Fibroblast of skin of left biceps (primary cell): ENCODE data around the gene CD300LG.
"Not testable (repeated sequence)": the region's sequence is repeated elsewhere in the genome, so short reads cannot be mapped to it uniquely, and the experiment has no call there.

ENCODE experiments used
- DNase-seq, 2 experiments: peaks; one replicate each; pipeline ENCODE4 v3.0.0-alpha.2; 2013; ENCODE audit warnings: low read depth in 2 of 2

Gene CD300LG

GRCh38 chr17:43825567-43825966 is 21.4 kb upstream of the CD300LG start:
- DNase-seq, result no peak

DNA sequence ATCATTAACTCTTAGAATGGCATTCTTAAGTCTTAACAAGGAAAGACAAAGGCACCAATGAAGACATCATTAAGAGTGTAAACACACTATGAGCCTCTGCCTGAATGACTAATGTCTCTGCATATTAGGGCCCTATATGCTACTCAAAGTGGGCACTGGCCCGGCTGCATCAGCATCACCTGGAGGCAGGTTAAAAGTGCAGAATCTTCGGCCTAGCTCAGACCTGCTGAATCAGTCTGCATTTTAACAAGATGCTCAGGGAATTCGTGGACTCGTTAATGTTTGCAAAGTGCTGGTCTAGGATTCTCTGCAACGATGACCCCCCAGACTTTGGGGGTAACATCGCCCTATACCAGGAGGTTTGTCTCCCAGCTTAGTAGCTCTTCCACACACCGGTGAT is 20.8 kb upstream of the CD300LG start:
- DNase-seq, result no peak

GRCh38 chr17:43827596-43827995 is 19.4 kb upstream of the CD300LG start:
- DNase-seq, result no peak

DNA sequence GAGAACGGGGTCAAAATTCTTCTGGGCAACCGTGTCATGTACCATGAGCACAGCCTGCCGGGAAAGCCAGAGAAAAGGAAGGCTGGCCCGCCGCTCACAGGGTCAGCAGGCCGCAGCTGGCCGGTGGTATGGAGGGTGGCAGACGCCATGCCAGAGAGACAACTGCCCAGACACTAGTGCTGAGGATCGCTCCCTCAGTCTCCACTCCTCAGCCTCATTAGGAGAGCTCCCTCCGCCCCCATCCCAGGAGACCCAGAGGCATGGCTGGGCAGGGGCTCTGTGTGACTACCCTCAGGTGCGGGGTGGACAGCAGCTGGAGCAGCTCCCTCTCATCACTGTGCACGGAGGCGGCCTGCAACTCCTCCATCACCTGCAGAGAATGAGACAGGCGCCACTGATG is 17.2 kb upstream of the CD300LG start:
- DNase-seq, result no peak

GRCh38 chr17:43830510-43831140 is 16.4 kb upstream of the CD300LG start:
- DNase-seq, result no peak

GRCh38 chr17:43831633-43832032 is 15.3 kb upstream of the CD300LG start:
- no peak for DNase-seq

GRCh38 chr17:43832168-43832975 is 14.6 kb upstream of the CD300LG start:
- DNase-seq, result peak; percentile 18 to 19

DNA sequence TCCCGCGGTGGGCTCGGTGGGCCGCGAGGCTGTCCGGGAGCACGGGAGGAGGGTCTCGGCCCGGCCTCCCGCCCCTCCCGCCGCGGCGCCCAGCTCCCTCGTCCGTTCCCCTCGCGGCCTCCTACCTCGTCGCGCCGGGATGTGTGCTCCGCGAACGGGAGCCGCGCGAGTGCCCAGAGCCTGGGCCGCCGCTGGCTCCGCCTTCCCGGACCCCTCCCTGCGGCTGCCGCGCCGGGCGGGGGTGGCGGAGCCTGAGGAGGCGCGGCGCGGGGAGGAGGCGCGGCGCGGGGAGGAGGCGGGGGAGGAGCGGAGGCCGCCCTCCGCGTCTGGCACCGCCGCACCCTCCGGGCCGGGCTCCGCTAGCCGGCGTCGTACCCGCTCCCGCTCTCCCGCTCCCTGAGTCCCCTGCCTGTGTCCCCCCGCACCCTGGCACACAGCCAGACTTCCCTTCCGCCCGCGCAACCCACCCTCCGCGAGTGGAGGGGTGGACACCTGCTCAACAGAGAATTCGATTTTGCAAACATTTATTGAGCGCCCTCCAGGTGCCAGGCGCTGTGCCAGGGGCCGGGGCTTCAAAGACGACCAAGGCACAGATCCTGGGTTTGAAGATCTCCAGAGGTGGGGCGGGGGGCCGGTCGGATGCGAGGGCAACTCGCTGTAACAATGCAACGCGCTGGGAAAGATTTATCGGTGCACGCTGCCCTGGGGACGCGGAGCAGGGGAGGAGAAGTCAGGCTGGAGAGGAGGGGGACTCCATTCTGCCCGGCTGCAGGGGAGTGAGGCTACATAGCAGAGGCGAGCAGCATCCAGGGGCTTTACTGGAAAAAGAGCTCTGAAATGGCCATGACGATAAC is 13.8 kb upstream of the CD300LG start, which contains the start of gene MPP3:
Gene MPP3 (minus strand): TSS at position 171 of the 854 bp plus-strand sequence. CDS start 1,240 bp downstream, outside the sequence.
- DNase-seq, result peak; percentile 25 to 40

GRCh38 chr17:43834106-43834505 is 12.9 kb upstream of the CD300LG start:
- DNase-seq, result peak; percentile 63 to 64

GRCh38 chr17:43839670-43840108 is 7.3 kb upstream of the CD300LG start:
- no peak for DNase-seq

- DNase-seq, result no peak
Observed at GRCh38 chr17:43840814-43841213, 6.2 kb upstream of the CD300LG start.

- DNase-seq, result no peak
Observed at GRCh38 chr17:43841282-43841681, 5.7 kb upstream of the CD300LG start.

DNA sequence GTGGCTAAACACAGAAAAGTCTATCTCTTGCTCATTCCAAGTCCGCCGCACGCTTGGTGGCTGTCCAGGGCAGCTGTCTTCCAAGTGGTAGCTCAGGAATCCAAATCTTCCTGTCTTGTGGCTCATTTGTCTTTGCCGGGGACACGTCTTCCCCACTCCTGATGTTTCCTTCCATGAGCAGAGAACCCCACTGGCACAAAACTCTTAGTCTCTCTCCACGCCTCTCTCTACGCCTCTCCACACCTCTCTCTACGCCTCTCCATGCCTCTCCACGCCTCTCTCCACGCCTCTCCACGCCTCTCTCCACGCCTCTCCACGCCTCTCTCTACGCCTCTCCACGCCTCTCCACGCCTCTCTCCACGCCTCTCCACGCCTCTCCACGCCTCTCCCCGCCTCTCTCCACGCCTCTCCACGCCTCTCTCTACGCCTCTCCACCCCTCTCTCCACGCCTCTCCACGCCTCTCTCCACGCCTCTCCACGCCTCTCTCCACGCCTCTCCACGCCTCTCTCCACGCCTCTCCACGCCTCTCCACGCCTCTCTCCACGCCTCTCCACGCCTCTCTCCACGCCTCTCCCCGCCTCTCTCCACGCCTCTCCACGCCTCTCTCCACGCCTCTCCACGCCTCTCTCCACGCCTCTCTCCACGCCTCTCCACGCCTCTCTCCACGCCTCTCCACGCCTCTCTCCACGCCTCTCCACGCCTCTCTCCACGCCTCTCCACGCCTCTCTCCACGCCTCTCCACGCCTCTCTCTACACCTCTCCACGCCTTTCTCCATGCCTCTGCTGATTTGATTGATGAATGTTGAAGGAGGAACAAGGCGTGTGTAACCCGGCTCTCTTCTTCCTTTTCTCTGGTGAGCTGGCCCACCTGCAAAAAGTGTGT is 4.6 kb upstream of the CD300LG start:
- not testable (repeated sequence) for DNase-seq

- DNase-seq, result no peak
Observed at GRCh38 chr17:43842975-43843325, 4.0 kb upstream of the CD300LG start.

DNA sequence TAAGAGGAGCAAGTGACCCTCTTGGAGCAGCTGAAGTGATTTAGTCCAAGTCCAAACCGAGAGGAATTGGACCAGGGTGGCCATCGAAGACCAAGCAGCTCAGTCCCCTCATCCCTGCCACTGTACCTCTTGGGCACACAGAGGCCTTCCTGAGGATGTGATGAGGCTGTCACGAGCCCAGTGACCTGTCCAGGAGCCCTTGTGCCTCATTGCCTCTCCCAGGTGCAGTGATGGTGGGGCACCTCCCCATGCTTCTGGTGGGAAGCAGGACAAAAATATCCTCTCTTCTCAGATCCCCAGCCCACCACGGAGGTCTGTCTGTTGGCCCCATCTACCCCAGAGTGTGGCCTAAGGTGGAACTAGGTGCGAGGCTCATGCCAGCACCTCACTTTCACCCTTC is 2.7 kb upstream of the CD300LG start:
- no peak for DNase-seq

DNA sequence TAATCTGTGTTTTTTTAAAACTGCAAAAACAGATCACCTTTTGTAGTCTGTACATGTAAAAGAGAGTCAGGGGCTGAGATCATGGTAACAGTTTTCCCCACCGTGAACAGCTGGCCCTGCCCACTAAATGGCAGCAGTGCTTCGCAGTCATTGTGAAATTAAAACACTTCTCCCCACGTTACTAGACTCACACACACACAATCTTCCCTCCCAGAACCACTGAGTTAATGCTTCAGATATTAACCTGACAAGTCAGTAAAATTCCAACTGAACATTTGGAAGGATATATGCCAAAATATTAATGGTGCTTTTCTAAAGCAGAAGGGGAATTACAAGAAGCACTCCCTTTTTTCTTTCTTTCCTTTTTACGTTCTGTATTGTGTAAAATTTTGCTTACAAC is 1.2 kb upstream of the CD300LG start:
- DNase-seq, result no peak

DNA sequence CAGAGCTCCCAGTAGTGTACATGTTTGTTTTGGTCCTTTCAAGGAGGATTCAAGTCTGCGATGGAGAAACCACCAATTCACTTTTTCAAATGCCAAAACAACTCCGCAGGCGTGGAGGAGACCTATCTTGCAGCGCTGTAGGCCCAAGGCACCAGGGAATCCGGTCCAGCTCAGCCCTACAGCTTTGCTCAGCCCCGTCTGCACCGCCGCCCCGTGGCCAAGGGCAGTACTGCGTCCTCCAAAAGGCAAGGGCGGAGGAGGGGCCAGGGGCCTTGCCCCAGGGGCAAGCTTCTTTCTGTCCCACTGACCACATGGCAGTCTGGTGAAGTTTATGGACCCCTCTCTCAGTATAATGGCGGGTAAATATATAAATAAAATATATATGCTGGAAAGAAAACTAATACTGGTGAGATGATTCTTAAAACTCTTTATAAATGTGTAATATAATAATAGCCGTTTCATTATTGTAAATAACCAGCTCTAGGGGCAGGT is 709 bp upstream of the CD300LG start:
- peak; percentile 16 to 19 for DNase-seq

DNA sequence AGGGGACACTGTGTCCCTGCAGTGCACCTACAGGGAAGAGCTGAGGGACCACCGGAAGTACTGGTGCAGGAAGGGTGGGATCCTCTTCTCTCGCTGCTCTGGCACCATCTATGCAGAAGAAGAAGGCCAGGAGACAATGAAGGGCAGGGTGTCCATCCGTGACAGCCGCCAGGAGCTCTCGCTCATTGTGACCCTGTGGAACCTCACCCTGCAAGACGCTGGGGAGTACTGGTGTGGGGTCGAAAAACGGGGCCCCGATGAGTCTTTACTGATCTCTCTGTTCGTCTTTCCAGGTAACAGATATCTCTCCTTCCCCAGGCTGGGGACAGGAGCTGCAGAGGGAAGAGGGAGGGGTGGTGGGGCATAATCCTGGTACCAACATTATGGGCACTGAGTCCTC is 1.6 kb downstream of the CD300LG start:
- DNase-seq, result no peak

DNA sequence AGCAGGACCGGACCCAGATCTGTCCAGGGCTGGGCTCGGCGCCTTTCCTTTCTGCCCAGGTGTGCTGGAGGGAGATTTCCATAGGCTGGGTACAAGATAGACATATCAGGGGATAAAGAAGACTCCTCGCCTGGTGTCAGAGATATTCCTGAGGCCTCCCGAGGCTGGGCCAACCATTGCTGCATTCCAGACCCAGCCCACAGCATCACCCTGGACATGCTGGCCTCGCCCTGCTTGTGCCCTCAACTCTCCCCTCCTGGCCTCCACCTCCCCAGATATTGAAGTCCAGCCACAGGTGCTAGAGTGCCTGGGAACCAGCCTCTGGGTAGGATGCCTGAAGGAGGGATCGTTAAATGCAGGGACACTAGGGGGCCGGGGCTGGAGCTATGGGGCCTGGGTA is 2.1 kb downstream of the CD300LG start:
- DNase-seq, result no peak

DNA sequence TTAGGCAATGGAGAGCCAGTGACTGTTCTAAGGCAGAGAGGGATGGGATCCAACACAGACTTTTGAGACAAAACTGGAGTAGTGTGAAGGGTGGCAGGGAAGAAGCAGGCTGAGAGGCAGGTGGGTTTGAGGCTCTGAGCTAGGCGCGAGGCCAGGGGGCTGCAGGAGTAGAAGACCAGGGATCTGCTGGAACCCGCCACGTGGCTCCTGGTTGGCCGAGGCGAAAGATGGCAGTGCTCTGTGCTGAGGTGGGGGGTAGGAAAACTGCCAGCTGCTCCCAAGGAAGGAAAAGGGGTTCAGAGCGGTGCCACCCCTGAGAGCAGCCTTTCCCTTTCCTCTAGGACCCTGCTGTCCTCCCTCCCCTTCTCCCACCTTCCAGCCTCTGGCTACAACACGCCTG is 5.6 kb downstream of the CD300LG start:
- DNase-seq, result no peak

- DNase-seq, result no peak
Observed at GRCh38 chr17:43853546-43853945, 6.6 kb downstream of the CD300LG start.
